ENCODE results near the gene ARHGAP28.

- no peak for TF ChIP-seq CTCF (IDR thresholded peaks at IDR 0.05)
- TF ChIP-seq POLR2AphosphoS5 (IDR thresholded peaks at IDR 0.05), result no peak
- no peak for TF ChIP-seq EP300 (IDR thresholded peaks at IDR 0.05)
Observed at GRCh38 chr18:6683112-6683876, 46.2 kb upstream of the ARHGAP28 start.

Data from upper lobe of left lung (tissue), 4 donors.